KMS-11 (cell line): Measurements from ENCODE around the gene TM9SF4.
A peak's percentile ranks its signal among the peaks of the same experiment; 100 is the strongest.

ENCODE experiments used
- H2AFZ ChIP-seq: fragments of 200-600 bp; sonication (generic); 2 replicates; pipeline ENCODE4 v1.6.1; 2016; ENCODE audit warnings: antibody characterized with exemption, mixed run types, low read depth
- H3K27ac ChIP-seq: fragments of 200-600 bp; sonication (generic); 2 replicates; pipeline ENCODE4 v1.6.1; 2016; ENCODE audit warnings: mild to moderate bottlenecking, mixed run types
- H3K27me3 ChIP-seq: fragments of 200-600 bp; sonication (generic); 2 replicates; pipeline ENCODE4 v1.6.1; 2017; ENCODE audit warnings: mild to moderate bottlenecking, low read depth, mixed run types, moderate library complexity; ENCODE audit not compliant: insufficient read depth
- H3K36me3 ChIP-seq: fragments of 200-600 bp; sonication (generic); 2 replicates; pipeline ENCODE4 v1.6.1; 2017; ENCODE audit warnings: mild to moderate bottlenecking, mixed run types; ENCODE audit not compliant: insufficient read depth
- H3K4me1 ChIP-seq: fragments of 200-600 bp; sonication (generic); 2 replicates; pipeline ENCODE4 v1.6.1; 2016; ENCODE audit warnings: mild to moderate bottlenecking, low read depth, mixed run types; ENCODE audit not compliant: poor library complexity, severe bottlenecking
- H3K4me2 ChIP-seq: fragments of 200-600 bp; sonication (generic); 2 replicates; pipeline ENCODE4 v1.7.0; 2016; ENCODE audit warnings: mild to moderate bottlenecking, mixed run types
- H3K4me3 ChIP-seq: fragments of 200-600 bp; sonication (generic); IDR thresholded peaks from 2 replicates; pipeline ENCODE4 v1.6.1; 2017; ENCODE audit warnings: low read depth, low read length, mixed read lengths; ENCODE audit not compliant: insufficient read depth
- H3K79me2 ChIP-seq: fragments of 200-600 bp; sonication (generic); 2 replicates; pipeline ENCODE4 v1.6.1; 2016; ENCODE audit warnings: low read depth, mixed run types; ENCODE audit not compliant: insufficient read depth
- H3K9ac ChIP-seq: fragments of 200-600 bp; sonication (generic); 2 replicates; pipeline ENCODE4 v1.6.1; 2016; ENCODE audit warnings: mild to moderate bottlenecking, mixed run types
- H4K20me1 ChIP-seq: fragments of 200-600 bp; sonication (generic); 2 replicates; pipeline ENCODE4 v1.6.1; 2016; ENCODE audit warnings: mild to moderate bottlenecking, mixed run types; ENCODE audit not compliant: insufficient read depth
- CTCF ChIP-seq: fragments of 200-600 bp; sonication (generic); conservative IDR thresholded peaks from 2 replicates; pipeline ENCODE4 v1.6.1; 2017; ENCODE audit warnings: low read depth, mild to moderate bottlenecking, antibody characterized with exemption, low read length, moderate library complexity, mixed read lengths

TM9SF4 gene, protein sequence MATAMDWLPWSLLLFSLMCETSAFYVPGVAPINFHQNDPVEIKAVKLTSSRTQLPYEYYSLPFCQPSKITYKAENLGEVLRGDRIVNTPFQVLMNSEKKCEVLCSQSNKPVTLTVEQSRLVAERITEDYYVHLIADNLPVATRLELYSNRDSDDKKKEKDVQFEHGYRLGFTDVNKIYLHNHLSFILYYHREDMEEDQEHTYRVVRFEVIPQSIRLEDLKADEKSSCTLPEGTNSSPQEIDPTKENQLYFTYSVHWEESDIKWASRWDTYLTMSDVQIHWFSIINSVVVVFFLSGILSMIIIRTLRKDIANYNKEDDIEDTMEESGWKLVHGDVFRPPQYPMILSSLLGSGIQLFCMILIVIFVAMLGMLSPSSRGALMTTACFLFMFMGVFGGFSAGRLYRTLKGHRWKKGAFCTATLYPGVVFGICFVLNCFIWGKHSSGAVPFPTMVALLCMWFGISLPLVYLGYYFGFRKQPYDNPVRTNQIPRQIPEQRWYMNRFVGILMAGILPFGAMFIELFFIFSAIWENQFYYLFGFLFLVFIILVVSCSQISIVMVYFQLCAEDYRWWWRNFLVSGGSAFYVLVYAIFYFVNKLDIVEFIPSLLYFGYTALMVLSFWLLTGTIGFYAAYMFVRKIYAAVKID

GRCh38 chr20:32109392-32110172 is at the start of gene TM9SF4:
TM9SF4 (plus strand) TSS chr20:32109714; CDS start chr20:32109741, 27 bp downstream.
- no peak for TF ChIP-seq CTCF
- Histone ChIP-seq H3K27me3 (no peaks in the 10 kb centered on the region), H3K4me1 (peaks cover 14% of the 10 kb centered on the region), H2AFZ (peak within 1 kb of the TSS; percentile 97), H3K4me2 (peak within 1 kb of the TSS; percentile 96), H3K79me2 (peaks cover 50% of the 10 kb centered on the region), H3K36me3 (no peaks in the 10 kb centered on the region), H4K20me1 (peaks cover 3% of the 10 kb centered on the region; the same call in 1 of the 2 replicates), H3K27ac (peak within 1 kb of the TSS; percentile 96), H3K9ac (peak within 1 kb of the TSS; percentile 99), H3K4me3 (peak within 1 kb of the TSS; percentile 78)

DNA sequence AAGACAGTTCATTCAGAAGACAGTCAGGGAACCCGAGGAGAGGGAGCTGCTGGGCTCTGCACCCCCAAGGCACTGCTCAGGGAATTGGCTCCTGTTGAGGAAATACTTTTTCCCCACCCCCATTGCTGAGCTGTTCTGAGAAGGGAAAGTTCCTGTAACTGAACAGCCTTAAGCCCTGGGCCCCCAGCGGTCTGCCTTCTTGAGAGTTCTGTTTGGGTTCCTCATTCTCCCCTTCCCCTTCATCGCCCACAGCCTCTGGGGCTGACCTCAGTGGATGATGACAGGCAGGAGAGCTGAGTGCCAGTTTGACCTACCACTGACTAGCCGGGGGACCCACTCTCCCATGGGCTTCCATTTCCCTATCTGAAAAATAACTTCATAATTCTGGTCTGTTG is 46.7 kb upstream of the TM9SF4 start:
- Histone ChIP-seq H3K4me1 (peaks cover 15% of the 10 kb centered on the region), H3K27me3 (peaks cover 31% of the 10 kb centered on the region), H3K4me3 (no peak overlapping the region), H3K4me2 (no peak overlapping the region), H3K79me2 (no peaks in the 10 kb centered on the region), H3K27ac (no peak overlapping the region), H3K36me3 (no peaks in the 10 kb centered on the region), H4K20me1 (no peaks in the 10 kb centered on the region), H2AFZ (no peak overlapping the region), H3K9ac (no peak overlapping the region)
- no peak for TF ChIP-seq CTCF

- Histone ChIP-seq H4K20me1 (no peaks in the 10 kb centered on the region), H3K36me3 (no peaks in the 10 kb centered on the region), H3K27me3 (peaks cover 22% of the 10 kb centered on the region), H3K4me2 (no peak overlapping the region), H2AFZ (no peak overlapping the region), H3K4me1 (peaks cover 25% of the 10 kb centered on the region), H3K9ac (no peak overlapping the region), H3K27ac (no peak overlapping the region), H3K79me2 (no peaks in the 10 kb centered on the region), H3K4me3 (no peak overlapping the region)
- TF ChIP-seq CTCF = no peak
These were observed 45.8 kb upstream of the TM9SF4 start for GRCh38 chr20:32063695-32064094.

GRCh38 chr20:32064667-32065066 is 44.8 kb upstream of the TM9SF4 start:
- Histone ChIP-seq H3K4me1 (peaks cover 34% of the 10 kb centered on the region), H3K4me2 (no peak overlapping the region), H4K20me1 (no peaks in the 10 kb centered on the region), H3K36me3 (no peaks in the 10 kb centered on the region), H3K79me2 (no peaks in the 10 kb centered on the region), H3K27me3 (peaks cover 15% of the 10 kb centered on the region), H3K4me3 (no peak overlapping the region), H3K9ac (no peak overlapping the region), H3K27ac (no peak overlapping the region), H2AFZ (no peak overlapping the region)
- no peak for TF ChIP-seq CTCF
